HG03571 (cell line): ENCODE data around the gene AGTRAP.

Experiments used
- ATAC-seq: cut with Tn5 transposase; IDR thresholded peaks from one replicate; pipeline ENCODE4 v1.9.1; 2021; ENCODE audit not compliant: unreplicated experiment

The AGTRAP gene

GRCh38 chr1:11731691-11732283 is 4.1 kb upstream of the AGTRAP start:
- no peak for ATAC-seq

- no peak for ATAC-seq
Measured at GRCh38 chr1:11733306-11733705, 2.6 kb upstream of the AGTRAP start.

GRCh38 chr1:11735531-11735853 is 444 bp upstream of the AGTRAP start:
- no peak for ATAC-seq

- no peak for ATAC-seq
Measured at GRCh38 chr1:11736746-11737639, 1.1 kb downstream of the AGTRAP start.

- no peak for ATAC-seq
Measured at GRCh38 chr1:11738096-11738495, 2.2 kb downstream of the AGTRAP start.

- no peak for ATAC-seq
Measured at GRCh38 chr1:11738783-11739182, 2.8 kb downstream of the AGTRAP start.

GRCh38 chr1:11740258-11741192 is 4.6 kb downstream of the AGTRAP start:
- ATAC-seq = no peak

GRCh38 chr1:11741482-11741881 is 5.5 kb downstream of the AGTRAP start:
- ATAC-seq = no peak

- no peak for ATAC-seq
Measured at GRCh38 chr1:11741919-11742558, 6.1 kb downstream of the AGTRAP start.

- no peak for ATAC-seq
Measured at GRCh38 chr1:11744287-11744686, 8.4 kb downstream of the AGTRAP start.

GRCh38 chr1:11746092-11746491 is 10.2 kb downstream of the AGTRAP start:
- no peak for ATAC-seq

- no peak for ATAC-seq
Measured at GRCh38 chr1:11746795-11747487, 11.0 kb downstream of the AGTRAP start.

GRCh38 chr1:11748294-11749202 is 12.6 kb downstream of the AGTRAP start:
- no peak for ATAC-seq

- no peak for ATAC-seq
Measured at GRCh38 chr1:11749203-11749689, 13.3 kb downstream of the AGTRAP start.

- ATAC-seq = no peak
Measured at GRCh38 chr1:11749996-11750395, 14.1 kb downstream of the AGTRAP start.

- no peak for ATAC-seq
Measured at GRCh38 chr1:11751087-11751486, 15.2 kb downstream of the AGTRAP start.

GRCh38 chr1:11752359-11753088 is 16.6 kb downstream of the AGTRAP start:
- ATAC-seq = no peak

- ATAC-seq = no peak
Measured at GRCh38 chr1:11753555-11754208, 17.7 kb downstream of the AGTRAP start.
